SKM-1 treated with dmso at 0.1 percent for 144 hours (cell line): ENCODE measurements around the gene DTWD1.
"Not testable (repeated sequence)": the region's sequence is repeated elsewhere in the genome, so short reads cannot be mapped to it uniquely, and the experiment has no call there.

Experiments
- DNase-seq: peaks from one replicate; lab custom pipeline; 2025; ENCODE audit not compliant: unreplicated experiment; lab: John Stamatoyannopoulos, UW

The DTWD1 gene

DNA sequence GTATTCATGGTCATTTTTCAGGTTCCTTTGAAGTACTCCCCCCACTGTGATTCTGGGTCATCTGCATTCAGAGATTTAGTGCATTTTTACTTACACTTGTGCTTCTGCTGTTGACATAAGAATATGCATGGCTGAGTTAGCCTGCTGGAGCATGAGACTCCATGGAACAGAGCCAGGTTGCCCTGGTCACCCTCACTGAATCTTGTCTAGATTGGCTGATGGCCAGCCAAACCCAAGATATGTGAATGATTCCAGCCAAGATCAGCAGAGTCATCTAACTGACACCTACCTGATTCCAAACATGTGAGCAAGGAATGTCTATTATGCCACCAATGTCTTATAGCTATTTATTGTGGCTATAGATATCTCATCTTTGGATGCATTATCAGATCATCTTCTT, 25.1 kb downstream of the DTWD1 start:
- DNase-seq: no peak

- DNase-seq: no peak
These were observed 26.0 kb downstream of the DTWD1 start for GRCh38 chr15:49646891-49647290.

DNA sequence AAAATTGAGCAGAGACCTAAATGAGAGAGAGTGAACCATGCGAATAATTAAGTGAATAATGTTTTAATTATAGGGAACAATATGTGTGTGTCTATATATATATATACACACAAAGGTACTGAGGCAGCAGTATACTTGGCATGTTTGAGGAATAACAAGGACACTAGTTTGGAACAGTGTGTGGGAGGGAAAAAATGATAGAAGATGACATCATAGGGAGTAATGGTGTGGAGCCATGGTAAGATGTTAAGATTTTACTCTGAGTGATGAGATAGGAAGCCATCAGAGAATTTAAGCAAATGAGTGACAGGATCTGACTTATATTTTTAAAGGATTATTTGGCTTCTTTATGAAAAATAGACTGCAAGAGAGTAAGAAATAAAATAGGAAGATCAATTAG, 29.1 kb downstream of the DTWD1 start:
- no peak for DNase-seq

- DNase-seq: no peak
These were observed 29.8 kb downstream of the DTWD1 start for GRCh38 chr15:49650676-49651075.

DNA sequence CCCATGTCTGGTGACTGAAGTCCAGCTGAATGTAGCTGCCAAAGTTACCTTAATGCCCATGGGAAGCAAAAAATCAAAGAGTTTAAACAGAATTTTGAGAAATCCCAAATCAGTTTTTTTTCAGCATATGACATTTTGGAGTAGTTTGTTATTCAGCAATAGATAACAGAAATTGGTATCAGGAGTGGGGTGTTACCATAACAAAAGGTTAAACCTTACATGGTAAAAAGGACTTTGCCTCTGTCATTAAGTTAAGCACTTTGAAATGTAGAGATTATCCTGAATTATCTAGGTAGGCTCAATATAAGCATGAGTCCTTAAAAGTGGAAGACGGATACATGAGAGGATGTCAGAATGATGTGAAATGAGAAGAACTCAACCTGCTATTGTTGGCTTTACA, 32.1 kb downstream of the DTWD1 start:
- no peak for DNase-seq

GRCh38 chr15:49656734-49657133, 35.9 kb downstream of the DTWD1 start:
- no peak for DNase-seq

DNA sequence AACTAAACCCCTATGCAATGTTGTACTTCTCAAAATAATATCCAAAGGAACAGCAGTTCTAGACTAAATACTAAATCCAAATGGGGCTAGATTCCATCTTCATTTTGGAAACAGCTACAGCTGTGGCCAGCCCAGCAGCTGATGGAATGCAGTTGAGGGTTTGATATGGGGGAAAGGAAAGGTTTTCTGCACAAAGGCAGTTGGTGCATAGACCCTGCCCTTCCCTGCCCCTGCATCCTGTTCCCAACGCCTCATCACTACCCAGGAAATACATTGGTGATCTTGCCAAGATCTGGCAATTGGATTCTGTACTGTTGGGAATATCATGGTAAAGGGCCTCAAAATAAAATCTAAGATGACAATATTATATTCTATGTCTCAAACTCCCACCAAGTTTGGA, 43.9 kb downstream of the DTWD1 start:
- no peak for DNase-seq

GRCh38 chr15:49666486-49666885, 45.6 kb downstream of the DTWD1 start:
- not testable (repeated sequence) for DNase-seq

GRCh38 chr15:49669288-49669687, 48.4 kb downstream of the DTWD1 start:
- DNase-seq: no peak

- DNase-seq: no peak
These were observed 53.0 kb downstream of the DTWD1 start for GRCh38 chr15:49673861-49674260.

DNA sequence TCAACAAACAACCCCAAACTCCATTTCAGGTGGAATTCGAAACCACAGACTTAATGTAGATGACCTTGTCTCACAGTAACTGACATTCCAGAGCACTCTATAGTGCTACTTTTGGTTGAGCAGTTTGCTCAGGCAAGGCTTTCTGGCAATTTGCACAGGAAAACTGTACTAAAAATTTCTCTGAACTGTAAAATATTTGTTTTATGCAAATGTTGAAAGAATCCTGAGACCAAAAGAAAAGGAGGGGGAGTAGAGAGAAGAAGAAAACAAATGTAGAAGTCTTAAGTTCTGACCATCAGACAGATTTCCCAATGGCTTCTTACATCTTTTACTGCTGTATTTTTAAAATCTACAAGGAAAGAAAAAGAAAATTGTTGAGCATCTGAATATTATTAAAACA, 53.5 kb downstream of the DTWD1 start:
- DNase-seq: no peak

GRCh38 chr15:49675041-49675440, 54.2 kb downstream of the DTWD1 start:
- DNase-seq: no peak

DNA sequence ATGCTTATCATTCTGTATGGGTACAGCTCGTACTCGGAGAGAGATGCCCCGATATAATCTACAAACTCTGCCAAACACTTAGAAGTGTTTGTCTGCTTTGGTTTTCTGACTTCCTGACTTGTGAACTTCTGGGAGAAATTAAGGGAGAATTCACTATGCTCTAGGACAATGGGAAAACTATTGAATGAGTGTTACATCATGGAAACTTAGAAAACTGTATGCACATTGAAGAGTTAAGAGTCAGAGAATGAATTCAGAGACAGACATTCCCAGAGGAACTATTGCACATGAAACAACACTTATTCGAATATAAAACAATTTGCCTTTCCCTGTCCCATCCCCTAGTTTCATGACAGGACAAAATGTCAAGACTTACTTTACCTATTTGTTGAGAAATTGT, 57.8 kb downstream of the DTWD1 start:
- DNase-seq: no peak

DNA sequence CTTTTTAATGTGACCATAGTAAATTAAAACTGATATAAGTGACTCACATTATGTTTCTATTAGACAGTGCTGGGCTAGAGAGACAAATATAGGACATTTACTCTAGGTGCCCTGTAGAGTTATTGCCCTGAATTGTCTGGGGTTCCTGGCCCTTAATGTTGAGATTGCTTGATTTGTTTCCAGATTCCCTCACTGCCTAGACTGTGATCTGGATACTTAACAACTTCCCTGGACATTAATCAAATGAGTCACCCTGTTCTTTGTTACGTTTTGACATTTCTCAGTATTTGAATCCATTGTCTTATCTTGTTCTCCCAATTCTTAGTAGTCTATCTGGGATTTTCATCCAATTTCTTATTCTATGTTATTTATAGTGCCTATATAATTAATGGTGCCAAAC, 65.8 kb downstream of the DTWD1 start:
- no peak for DNase-seq

DNA sequence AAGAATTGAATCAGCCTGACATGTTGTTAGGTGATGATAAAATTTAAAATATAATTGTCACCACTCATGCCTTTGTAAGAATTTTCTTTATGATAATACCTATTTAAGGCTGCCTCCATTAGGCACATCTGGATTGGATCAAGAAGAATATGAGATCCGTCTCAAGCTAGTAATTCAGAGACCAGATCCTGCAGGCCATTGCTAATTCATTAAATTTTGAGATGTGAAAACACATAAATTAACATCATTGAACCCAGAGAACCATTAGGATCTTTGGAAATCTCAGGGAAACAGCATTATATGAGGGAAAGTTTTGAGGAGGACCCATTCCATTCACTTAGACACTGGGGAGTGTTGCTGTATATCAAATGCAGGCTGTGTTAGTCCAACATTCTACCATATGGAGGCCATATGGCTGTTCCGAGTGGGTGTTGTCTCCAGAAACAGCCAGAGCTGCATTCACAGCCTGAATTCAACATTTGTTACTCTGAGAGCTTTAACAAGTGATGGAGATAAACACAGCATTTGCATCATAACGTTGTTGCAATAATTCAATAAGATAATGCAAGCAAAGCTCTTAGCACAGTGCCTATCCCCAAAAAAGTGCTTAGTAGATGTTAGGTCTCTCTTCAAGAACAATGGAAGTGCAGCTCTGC, 67.4 kb downstream of the DTWD1 start:
- DNase-seq: no peak

DNA sequence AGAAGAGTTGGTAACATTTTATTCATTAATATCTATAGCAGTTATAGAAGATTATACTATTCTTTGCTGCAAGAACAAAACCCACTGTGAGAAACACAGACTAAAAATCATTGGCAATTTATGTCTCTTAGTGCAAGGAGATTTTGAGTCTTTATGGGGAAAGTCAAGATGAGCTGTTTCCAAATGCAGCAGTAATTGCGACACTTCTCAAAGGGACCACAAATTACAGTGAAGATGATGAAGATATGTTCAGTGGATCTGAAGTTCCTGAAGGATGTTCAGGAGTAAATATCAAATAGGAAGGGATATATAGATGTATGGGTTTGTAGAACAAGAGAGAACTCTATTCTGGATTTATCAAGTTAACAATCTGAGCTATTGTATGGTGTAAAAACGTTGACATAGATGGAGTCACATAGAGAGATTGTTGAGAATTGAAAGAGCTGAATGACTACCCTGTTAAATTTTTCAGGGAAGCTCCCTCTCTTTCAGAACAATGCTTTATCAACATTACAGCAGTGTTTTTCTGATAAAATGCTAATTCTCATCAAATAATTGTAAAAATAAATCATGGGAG, 71.8 kb downstream of the DTWD1 start:
- DNase-seq: peak; percentile 9

- no peak for DNase-seq
These were observed 72.7 kb downstream of the DTWD1 start for GRCh38 chr15:49693498-49693897.

- no peak for DNase-seq
These were observed 75.6 kb downstream of the DTWD1 start for GRCh38 chr15:49696433-49696832.

DNA sequence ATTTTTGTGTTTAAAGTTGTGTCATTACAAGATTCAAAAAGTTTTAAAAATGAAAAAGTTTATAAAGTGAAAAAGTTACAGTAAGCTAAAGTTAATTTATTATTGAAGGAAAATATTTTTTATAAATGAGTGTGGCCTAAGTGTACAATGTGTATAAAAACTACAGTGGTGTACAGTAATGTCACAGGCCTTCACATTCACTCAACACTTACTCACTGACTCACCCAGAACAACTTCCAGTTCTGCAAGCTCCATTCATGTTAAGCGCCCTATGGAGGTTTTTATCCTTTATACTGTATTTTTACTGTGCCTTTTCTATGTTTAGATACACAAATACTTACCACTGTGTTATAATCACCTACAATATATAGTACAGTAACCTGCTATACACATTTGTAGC, 76.3 kb downstream of the DTWD1 start:
- no peak for DNase-seq

DNA sequence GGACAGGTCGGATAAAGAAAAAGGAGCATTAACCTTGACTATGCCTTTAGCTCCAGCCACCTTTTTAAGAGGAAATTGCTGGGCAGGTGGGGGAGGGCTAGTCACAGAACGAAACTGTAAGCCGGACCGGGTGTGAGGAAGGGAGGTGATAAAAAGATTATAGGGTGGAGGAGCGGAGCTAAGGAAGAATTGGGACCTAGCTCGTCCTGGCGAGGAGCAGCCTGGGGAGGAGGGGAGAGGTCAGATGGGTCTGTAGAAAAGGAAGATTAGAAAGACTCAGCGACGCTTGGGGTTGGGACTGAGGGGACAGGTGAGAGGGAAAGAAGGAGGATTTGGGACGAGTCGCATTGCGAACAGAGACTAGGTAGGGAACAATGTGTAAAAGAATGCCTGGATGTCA, 82.1 kb downstream of the DTWD1 start:
- DNase-seq: not testable (repeated sequence)
